Stimulated activated naive CD8-positive, alpha-beta T cell treated with anti-CD3 and anti-CD28 coated beads, Interleukin-15, Interleukin-2, amounts not matched to agents 100 U/mL and 50 U/mL, for 24 hours (primary cell): ENCODE data around the gene DNAJC30.
"Not testable (repeated sequence)": the region's sequence is repeated elsewhere in the genome, so short reads cannot be mapped to it uniquely, and the experiment has no call there.

ENCODE experiments used
- ATAC-seq: fragments of 150-1000 bp; cut with Tn5 transposase; one replicate; pipeline ENCODE4 v1.10.0; 2021
- DNase-seq: peaks from one replicate; pipeline ENCODE4 v3.0.0; 2021

The DNAJC30 gene

DNA sequence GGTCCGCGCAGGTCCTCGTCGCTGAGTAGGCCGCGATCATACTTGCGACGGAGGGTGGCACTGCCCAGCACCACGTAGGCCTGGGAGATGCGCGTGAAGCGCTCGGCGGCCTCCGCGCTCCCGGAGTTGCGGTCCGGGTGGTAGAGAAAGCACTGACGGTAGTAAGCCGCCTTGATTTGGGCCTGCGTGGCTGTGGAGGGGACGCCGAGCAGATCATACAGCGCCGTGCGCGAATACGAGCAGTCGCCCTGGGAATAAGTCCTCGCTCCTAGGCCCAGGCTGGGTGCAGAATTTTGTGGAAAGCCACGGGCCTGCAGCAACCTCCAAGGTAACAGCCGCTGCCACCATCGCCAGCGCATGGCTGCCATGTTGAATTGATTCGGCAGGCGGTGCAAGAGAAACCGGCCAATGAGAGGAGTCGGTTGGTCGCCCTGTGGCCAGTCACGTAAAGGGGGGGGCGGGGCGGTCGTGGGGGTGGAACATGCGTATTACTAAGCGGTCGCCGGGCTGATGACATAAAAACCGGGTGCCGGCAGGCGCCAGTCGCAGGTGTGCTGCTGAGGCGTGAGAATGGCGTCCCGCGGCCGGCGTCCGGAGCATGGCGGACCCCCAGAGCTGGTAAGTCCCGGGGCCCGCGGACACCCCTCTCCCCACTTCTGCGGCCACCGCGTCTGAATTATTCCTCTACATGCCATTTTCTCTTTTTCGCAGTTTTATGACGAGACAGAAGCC is at the start of gene DNAJC30, which contains the start of gene BUD23:
DNAJC30 (minus strand) TSS at position 398 of the 732 bp plus-strand sequence; CDS start at position 368, 30 bp downstream.
BUD23 (plus strand) TSS at position 542 of the 732 bp plus-strand sequence; CDS start at position 571, 29 bp downstream.
- DNase-seq, result peak; percentile 98
- peak; percentile 94 for ATAC-seq

DNA sequence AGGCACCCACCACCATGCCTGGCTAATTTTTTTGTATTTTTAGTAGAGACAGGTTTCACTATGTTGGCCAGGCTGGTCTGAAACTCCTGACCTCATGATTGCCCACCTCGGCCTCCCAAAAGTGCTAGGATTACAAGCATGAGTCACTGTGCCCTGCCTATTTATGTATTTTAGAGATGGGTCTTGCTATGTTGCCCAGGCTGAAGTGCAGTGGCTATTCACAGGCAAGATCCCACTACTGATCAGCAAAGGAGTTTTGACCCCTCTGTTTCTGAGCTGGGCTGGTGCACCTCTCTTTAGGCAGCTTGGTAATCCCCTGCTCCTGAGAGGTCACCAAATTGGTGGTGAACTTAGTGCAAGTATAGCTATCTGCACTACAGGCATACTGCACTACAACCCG is 49.1 kb upstream of the DNAJC30 start:
- ATAC-seq (no peak), DNase-seq (no peak)

DNA sequence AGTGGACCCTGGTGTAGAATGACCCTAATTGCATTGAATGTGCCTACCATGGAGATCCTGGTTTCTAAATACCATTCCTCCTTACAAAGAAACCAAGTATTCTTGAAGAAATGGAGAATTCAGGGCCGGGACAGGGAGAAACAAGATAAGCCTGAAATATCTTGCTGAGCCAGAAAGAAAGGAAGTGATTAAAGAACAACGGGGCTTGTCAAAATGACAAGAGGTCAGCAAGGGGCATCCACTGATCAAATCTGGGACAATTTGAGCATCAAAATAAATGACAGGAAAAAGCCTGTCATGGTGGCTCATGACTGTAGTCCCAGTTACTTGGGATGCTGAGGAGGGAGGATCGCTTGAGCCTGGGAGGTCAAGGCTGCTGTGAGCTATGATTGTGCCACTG is 47.2 kb upstream of the DNAJC30 start:
- no peak for DNase-seq
- ATAC-seq, result no peak

DNA sequence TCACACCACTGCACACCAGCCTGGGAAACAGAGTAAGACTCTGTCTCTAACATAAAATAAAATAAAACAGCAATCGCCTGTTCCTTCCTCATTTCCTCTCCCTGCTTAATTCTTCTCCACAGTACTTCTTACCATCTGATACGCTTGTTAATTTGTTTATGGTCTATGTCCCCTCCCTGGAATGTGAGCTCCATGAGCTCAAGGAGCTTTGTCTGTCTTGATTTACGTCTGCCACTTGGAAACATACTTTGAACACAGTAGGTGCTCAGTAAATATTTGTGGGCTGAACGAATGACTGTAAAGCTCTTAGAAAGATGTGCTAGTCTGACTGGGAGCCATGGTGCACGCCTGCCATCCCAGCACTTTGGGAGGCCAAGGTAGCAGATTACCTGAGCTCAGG is 45.3 kb upstream of the DNAJC30 start:
- DNase-seq, result no peak
- no peak for ATAC-seq

DNA sequence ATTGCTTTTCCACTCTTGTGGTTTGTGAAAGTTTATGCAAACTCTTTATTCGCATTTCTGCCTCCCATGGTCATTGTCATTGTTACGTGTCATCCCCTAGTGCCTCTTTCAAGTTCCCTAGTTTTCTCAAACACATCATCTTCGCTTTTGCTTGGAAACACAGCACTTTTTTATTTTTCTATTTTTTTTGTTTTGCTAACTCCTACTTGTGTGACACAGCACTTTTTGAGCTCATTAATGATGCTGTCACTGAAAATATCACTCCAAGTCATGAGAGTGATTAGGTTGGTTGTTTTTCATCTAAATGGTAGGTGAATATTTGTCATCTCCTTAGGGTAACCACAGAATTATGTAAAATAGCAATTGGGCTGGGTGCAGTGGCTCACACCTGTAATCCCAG is 44.7 kb upstream of the DNAJC30 start:
- ATAC-seq (no peak), DNase-seq (no peak)

DNA sequence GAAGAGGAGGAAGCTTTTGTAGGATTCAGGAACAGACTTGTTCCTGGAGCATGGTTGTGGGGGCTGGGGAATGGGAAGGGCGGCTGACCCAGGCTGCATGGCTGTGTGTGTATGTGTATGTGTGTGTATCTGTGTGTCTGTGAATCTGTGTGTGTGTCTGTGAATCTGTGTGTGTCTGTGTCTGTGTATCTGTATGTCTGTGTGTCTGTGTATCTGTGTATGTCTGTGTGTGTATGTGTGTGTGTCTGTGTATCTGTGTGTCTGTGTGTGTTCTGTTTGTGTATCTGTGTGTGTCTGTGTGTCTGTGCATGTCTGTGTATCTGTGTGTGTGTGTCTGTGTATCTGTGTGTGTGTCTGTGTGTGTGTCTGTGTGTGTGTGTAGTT is 42.8 kb upstream of the DNAJC30 start:
- ATAC-seq (peak; percentile 19), DNase-seq (no peak)

DNA sequence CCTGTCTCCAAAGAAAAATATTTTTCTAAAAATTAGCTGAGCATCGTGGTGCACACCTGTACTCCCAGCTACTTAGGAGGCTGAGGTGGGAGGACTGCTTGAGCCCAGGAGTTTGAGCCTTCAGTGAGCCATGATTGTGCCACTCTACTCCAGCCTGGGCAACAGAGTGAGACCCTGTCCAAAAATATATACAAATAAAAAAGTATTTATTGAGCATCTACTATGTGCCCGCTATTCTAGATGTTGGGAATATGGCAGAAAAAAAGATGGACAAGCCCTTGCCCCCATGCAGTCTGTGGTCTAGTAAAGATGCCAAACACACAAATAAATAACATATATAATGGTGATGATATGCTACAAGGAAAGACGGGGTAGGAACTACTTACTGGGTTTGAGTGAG is 40.6 kb upstream of the DNAJC30 start:
- DNase-seq, result no peak
- no peak for ATAC-seq

DNA sequence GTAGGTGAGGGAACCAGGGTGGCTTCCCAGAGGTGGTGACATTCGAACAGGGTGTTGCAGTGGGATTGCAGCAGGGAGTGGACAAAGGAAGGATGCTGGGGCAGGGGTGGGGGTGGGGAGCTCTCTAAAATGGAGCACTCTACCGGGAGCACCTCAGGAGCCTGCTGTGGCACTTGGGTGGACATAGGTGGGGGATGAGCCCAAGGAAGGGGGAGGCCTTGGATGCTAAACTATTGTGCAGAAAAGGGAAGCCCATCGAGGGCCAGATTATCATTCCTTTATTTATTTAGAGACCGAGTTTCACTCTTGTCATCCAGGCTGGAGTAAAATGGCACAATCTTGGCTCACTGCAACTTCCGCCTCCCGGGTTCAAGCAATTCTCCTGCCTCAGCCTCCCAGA is 39.5 kb upstream of the DNAJC30 start:
- DNase-seq (no peak), ATAC-seq (no peak)

DNA sequence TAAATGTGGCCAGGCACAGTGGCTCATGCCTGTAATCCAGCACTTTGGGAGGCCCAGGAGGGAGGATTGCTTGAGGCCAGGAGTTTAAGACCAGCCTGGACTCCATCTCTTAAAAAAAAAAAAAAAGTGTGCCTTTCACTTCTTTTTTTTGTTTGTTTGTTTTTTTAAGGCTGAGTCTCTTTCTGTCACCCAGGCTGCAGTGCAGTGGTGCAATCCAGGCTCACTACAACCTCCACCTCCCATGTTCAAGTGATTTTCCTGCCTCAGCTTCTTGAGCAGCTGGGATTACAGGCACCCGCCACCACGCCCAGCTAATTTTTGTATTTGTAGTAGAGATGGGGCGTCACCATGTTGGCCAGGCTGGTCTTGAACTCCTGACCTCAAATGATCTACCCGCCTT is 38.9 kb upstream of the DNAJC30 start:
- DNase-seq, ATAC-seq: not testable (repeated sequence)

DNA sequence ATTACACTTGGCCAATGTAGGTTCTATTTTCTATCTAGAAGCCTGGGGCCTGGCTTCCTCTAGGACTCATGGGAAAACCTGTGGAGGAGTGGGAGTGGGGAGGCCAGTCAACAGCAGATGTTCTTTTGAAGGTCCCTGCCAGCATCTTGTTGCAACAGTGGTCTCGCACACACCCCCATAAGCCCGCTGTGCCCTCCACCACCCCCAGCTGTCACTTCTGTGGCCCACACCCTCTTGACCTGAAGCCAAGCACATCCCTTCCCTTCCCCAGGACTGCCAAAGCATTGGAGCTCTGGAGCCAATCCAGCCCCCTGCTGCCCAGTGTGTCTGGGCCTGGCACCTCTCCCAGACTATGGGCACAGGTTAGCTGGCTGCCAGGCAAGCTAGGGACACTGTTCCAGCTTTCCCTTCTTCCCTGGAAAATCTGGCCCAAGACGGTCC is 38.1 kb upstream of the DNAJC30 start:
- ATAC-seq (no peak), DNase-seq (no peak)

DNA sequence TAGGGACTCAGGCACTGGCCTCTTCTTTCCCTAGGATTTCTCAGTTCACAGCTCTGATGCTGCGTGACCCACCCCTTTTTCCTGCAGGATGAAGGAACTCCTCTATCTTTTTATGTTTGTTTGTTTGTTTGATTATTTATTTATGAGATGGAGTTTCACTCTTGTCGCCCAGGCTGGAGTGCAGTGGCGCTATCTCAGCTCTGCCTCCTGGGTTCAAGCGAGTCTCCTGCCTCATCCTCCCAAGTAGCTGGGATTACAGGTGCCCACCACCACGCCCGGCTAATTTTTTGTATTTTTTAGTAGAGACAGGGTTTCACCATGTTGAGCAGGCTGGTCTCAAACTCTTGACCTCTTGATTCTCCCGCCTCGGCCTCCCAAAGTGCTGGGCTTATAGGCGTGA is 37.2 kb upstream of the DNAJC30 start:
- not testable (repeated sequence) for DNase-seq, ATAC-seq

DNA sequence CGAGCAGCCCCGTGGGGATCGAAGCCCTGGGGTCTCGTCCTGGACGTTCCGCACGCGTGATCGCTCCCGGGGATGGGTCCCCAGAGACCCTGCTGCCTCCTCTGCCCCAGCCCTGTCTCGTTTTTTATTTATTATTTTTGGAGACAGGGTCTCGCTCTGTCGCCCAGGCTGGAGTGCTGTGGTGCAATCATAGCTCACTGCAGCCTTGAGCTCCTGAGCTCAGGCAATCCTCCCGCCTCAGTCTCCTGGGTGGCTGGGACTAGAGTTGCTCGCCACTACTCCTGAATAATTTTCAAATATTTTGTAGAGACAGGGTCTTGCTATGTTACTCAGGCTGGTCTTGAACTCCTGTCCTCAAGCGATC is 36.5 kb upstream of the DNAJC30 start:
- ATAC-seq (no peak), DNase-seq (no peak)

DNA sequence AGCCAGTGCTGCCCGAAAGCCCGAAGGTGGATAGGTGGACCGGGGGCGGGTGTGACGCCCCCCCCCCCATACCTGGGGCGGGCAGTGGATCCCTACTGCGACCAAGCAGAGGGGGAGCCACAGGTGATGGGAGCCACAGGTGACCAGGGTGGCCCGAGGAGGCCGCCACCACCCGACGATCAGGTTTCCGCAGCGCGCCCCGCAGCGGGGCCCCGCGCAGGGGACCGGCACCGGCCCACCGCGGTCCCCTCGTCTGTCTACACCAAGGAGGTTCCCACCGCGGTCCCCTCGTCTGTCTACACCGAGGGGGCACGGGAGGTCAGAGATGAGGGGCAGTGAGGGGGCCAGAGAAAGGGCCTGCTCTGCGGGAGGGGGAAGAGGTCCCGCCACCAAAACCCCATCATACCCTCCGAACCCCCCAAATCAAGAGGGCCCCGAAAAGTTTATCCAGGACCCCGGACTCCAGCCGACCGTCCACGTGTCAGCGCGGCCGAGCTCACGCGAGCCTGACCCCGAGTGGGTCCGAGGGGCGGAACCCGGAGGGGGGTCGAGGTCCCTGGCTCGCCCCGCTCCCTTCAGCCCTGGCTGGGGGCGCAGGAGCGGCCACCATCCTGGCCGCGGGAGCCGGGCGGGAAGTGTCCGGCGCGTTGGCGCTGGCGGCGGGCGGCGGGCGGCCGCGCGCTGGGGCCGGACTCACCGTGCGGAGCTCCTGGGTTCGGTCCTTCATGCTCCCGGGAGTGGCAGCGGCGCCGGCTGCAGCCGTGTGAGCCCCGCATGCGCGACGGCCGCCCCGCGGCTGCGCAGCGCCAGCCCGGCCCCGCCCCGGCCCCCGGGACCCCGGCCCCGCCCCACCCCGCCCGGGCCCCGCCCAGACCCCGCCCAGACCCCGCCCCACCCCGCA is 35.9 kb upstream of the DNAJC30 start, which contains the start of gene STX1A:
STX1A (minus strand) TSS at position 765 of the 901 bp plus-strand sequence; CDS start at position 727, 38 bp downstream.
- ATAC-seq (peak; percentile 52), DNase-seq (peak; percentile 79)

DNA sequence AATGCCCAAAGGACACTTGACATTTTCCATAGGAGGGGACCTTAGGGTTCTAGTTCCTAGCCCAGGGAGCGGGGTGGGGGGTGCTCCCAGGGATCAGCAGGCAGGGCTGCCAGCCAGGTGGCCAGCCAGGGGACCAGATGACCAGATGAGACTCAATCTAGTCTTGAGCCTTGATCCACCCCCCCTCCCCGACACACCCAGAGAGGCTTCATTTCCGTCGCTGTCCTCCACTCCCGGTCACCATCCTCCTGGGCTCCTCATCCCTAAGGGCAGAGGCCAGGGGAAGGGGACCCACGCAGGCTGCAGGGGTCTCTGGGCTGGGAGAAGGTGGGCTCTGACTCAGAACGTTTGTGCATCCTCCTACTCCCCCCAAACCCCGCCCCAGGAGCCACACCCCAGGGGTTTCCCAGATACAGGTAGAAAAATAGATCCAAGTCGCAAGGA is 35.2 kb upstream of the DNAJC30 start:
- peak; percentile 53 for DNase-seq
- no peak for ATAC-seq

DNA sequence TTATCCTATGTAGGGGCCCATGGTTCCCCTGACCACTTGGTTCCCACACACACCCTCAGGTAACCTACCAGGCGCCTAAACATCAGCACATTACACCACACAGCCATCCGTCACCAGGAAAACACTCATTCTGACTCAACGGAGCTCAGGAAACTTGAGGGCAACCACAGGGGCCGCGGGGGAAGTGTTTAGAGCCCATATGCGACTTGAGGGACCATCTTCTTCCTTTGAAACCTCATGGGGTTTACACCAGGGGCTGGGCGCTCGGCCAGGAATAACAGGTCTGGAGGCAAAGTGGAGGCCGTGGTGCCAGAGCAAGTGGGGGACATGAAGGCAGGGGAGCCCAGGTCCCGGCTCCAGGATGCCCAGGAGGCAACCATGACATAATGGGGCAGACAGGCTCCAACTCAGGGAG is 34.7 kb upstream of the DNAJC30 start:
- DNase-seq (peak; percentile 82), ATAC-seq (peak; percentile 72)

DNA sequence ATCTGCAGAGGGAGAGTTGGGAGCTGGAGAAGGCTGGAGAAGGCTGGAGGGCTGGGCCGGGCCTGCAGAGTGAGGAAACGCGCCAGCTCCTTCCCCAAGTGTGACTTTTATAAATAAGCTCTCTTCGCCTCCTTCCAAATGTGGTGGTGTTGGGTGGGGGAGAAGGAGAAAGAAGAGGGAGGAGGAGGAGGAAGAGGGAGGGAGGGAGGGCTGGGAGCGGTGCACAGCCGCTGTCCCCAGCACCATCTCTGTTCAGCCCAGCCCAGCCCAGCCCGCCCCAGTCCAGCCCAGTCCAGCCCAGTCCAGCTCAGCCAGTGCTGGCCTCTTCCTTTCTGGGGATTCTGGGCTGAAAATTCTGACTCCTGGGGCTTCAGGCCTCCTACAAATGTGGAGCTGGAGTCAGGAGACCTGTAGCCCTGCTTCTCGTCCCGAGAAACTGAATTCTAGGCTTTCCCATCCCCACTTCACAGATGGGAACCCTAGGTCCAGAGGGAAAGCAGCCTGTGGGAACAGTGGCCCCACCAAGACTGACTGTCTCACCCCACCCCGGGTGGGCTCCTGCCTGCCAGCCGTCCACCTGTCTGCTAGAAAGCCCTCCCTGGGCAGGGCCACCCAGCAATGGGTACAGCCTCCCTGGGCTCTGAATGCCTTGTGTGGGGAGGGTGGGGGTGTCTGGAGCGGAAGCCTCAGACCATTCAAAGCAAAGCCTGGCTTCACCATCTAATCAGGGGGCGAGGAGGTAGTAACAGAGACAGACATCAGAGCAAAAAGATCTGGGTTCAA is 34.0 kb upstream of the DNAJC30 start:
- ATAC-seq, result peak; percentile 0

DNA sequence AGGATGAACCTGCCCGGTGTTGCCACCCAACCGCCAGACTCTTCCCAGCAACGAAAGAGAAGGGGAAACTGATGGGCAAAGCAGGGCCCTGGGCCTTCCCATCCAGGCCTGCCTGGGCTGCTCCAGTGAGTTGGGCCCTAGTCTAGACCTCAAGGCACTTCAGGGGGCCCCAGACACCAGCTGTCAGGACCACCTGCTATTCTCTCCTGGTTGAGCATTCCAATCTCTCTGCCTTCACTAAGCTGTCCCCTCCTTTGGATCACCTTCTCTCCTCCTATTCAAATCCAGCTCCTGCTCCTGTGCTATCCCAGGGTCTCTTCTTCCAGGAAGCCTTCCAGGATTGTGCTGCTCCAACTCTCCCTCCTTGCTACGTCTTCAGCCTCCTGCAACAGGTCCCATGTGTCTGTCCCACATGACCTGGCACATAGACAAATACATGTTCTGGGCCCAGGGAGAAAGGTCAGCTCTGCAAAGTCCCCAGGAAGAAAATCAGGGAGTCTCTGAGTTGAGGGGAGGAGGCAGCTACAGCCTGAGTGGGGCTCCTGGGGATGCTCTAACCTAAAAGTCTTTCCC is 33.2 kb upstream of the DNAJC30 start:
- ATAC-seq (no peak), DNase-seq (no peak)

More for the DNA sequence above, 34.0 kb upstream of the DNAJC30 start:
- no peak for DNase-seq

DNA sequence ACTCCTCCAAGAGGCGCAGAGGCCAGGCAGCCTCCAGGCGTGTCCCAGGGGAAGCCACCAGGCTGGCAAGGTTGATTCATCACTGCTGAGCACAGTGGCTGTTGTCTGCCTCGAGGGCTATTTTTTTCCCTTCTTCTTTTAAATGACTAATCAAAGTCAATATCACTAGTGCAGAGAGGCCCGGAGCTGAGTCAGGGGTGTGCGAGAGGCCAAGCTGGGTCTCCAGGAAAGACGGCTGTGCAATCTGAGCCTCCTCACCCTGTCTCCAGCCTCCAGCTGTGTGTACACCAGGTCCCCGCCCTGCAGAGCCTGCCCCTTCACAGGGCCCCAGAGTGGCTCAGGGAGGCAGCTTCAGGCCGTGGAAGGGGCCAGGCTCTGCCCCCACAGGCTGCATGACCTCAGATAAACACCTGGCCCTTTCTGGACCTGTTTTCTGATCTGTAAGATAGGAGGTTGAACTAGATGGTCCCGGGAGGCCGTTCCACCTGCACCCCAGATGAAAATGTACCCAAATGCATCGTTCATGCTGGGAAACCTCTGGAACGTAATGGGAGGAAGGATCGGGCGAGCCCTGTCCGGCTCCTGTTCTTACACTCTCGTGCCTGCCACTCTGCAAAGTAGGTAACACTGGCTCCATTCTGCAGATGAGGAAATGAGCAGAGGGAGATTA is 32.5 kb upstream of the DNAJC30 start:
- DNase-seq, result peak; percentile 77
- peak; percentile 77 for ATAC-seq

DNA sequence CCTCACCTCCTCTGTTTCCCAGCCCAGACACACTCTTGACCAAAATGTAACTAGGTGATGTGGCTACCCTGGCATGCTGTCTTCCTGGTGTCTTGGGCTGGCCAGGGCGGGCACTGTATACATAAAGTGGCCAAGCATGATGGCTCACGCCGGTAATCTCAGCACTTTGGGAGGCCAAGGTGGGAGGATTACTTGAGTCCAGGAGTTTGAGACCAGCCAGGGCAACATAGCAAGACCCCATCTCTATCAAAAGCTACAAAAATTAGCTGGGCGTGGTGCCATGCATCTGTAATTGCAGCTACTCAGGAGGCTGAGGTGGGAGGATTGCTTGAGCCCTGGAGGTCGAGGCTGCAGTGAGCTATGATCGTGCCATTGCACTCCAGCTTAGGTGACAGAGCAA is 30.1 kb upstream of the DNAJC30 start:
- not testable (repeated sequence) for DNase-seq, ATAC-seq

DNA sequence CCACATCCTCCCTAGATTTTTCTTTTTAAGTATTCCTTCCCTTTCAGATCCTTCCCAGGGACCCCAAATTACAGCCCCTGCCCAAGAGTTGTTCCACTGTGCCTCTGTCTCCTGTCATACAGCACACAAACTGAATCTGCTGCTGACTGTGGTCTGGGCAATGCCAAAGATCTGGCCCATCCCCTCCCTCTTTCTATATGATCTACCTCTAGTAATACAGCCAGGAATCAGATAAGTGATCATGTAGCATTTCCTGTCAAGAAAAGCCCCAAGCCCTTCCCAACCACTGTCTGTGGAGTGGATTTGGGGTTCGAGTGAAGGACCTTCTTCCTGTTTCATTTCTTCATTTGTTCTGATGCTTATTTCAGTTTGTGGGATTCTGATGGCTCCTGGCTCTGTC is 29.5 kb upstream of the DNAJC30 start:
- ATAC-seq (no peak), DNase-seq (no peak)

DNA sequence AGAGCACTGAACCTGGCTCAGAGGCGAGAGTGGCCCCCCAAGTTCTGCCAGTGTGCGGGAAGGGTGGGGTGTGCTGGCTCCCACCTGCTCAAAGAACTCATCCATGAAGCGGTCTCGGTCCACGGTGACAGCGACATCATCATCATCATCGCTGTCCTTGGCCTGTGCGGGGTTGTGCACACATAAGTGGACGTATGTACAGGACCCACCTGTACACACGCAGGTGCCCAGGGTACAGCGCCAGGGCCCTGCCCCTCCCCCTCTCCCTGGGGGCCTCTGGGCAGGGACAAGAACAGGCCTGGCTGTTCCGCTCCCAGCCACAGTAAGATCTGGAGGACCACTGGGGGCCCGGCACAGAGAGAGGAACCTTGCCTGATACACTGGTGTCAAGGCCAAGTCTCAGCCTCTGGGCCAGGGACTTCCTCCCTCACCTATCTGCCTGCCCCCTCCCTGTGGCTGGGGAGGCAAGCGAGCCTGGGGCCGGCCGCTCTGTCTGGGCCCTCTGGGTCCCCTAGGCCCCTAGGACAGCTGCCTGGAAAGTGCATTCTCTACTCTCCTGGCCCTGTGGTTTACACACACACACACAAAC is 25.8 kb upstream of the DNAJC30 start:
- ATAC-seq, result no peak

More for the DNA sequence above, 25.8 kb upstream of the DNAJC30 start:
- no peak for DNase-seq
